Left ventricle myocardium superior (tissue), 1 donor: ENCODE measurements around the gene DNAH8. TPM values are rescaled to one million over a fixed set of nuclear protein-coding genes. Genes with fewer than 3 reads are reported as not detected.
"Not testable (repeated sequence)": the region's sequence is repeated elsewhere in the genome, so short reads cannot be mapped to it uniquely, and the experiment has no call there.

Experiments used
- ATAC-seq: fragments of 200-7000 bp; cut with Tn5 transposase; one replicate; pipeline ENCODE4 v1.9.1; 2020; ENCODE audit warnings: mild to moderate bottlenecking, moderate library complexity
- DNase-seq: peaks from one replicate; pipeline ENCODE4 v3.0.0-alpha.2; 2020
- intact Hi-C: fragments of 100-400 bp; cut with micrococcal nuclease; formaldehyde crosslinking; loops from one replicate; pipeline ENCODE4 v1.11.0; 2022
- total RNA-seq: library from RNA; stranded (reverse); fragmentation: NEBNext Ultra II Directional; extraction: Animal tissue kit (Norgen Biotek cat#: 25700); gene quantifications from one replicate; pipeline ENCODE4 v1.2.1, GENCODE V29; 2021
- donor health status: DM: no; HTN: yes; CAD: no; lungs with severe emphysema.

Gene DNAH8
- total RNA-seq, 1 donor from 2014 or later: not detected

DNA sequence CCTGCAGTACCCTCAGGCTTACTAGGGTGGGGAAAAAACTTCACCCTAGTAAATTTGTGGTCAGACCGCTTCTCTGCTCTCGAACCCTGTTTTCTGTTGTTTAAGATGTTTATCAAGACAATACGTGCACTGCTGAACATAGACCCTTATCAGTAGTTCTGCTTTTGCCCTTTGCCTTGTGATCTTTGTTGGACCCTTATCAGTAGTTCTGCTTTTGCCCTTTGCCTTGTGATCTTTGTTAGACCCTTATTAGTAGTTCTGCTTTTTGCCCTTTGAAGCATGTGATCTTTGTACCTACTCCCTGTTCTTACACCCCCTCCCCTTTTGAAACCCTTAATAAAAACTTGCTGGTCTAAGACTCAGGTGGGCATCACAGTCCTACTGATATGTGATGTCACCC lies 15.4 kb upstream of the DNAH8 start:
- ATAC-seq, intact Hi-C loops, DNase-seq: not testable (repeated sequence)

DNA sequence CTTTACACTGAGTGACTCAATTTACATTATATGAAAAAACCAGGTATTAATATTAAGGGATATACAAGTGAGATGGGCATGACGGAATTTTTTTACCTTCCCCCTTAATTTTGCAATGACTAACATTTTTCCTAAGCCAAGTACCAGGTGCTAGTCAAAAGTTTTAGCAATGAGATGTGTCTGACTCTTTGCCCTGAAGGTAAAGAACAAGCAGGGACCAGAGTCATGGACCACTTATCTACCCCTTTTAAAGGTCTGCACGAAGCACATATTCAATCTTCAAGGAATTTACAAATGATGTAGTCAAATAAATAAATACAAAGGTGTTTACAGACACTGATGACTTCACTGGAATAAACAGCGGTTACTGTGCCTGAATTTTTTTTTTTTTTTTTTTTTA lies 13.6 kb upstream of the DNAH8 start:
- intact Hi-C loops: no loop called here
- ATAC-seq: no peak
- no peak for DNase-seq

DNA sequence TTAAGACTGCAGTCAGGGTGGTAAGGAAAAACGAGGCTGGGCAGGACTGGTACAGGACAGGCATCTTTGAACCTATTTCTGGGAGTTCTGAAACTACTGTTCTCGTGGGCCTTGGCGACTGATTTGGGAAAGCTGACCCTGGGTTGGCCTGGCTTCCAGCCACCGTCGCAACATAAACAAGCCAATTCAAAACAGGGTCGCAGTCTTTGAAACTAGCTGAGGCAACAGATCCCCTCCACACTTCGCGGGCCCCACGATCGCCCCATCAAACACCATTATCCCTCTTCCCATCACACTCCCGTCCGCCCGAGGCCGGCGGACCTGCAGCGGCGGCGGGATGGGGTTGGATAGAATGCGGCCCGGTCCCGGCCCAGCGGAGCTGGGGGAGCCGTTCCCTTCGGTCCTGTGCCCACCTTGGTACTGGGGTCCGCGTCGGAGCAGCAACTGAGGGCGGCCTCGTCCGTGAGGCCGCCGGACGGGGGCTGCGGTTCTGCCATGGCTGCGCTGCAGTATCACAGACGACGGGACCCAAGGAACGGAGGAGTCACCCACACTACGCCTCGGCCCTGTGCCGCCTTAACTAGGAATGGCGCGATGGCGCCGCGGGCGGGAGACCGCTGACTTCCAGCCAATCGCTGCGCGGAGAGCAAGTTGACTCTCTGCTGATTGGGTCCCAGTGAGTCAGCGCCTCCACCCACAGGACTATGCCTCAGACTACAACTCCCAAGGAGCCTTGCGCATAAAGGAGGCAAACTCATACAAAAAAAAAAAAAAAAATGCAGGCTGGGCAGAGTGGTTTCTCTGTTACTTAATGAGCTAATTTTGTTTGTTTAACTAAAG lies 12.3 kb upstream of the DNAH8 start, which contains the start of gene GLO1:
GLO1 (minus strand) TSS at position 588 of the 840 bp plus-strand sequence; CDS start at position 497, 91 bp downstream.
- DNase-seq: peak; percentile 98
- intact Hi-C loops: no loop called here
- peak; percentile 100 for ATAC-seq

DNA sequence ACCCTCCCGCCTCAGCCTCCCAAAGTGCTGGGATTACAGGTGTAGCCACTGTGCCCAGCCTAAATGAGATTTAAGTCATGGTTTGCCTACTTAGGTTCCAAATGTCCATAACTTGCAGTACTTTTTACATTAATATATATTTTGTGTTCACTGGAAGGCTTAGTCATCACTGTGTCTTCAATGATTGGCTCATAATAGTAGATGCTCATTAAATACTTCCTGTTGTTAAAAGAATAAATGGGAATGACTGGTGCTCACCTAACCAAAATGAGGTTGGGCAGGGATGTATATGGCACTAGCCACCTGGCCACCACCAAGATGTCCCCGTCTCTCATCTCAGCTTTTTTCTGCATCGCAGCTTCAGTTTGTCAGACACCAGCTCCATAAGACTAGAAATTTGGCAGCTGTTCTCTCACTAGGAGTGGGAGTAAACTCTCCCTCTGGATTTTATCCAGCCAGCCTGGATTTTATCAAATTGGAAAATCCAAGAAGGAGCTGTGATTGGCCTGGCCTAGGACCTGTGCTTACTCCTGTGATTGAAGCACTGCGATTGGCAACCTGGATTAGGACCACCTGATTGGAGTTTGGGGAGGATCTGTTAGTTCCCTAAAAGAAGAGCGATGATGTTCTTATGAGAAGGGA lies 11.0 kb upstream of the DNAH8 start:
- intact Hi-C loops: no loop called here
- DNase-seq: no peak
- ATAC-seq: no peak

DNA sequence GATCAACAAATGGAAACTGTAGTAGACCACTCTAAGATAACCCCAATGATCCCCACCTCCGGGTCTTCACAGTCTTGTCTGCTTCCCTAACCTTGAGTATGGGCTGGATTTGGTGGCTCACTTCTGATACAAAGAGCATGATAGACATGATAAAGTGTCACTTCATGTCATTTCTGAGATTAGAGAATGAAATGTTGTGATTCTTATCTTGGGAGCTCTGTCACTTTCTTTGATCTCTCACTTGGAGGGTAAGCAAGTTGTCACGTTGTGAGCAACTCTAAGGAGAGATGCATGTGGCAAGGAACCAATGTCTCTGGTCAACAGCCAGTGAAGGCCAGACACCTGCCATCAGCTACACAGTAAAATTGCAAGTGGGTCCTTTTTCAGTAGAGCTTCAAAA lies 9.2 kb upstream of the DNAH8 start:
- ATAC-seq (no peak), DNase-seq (no peak)
- intact Hi-C loops: no loop called here

DNA sequence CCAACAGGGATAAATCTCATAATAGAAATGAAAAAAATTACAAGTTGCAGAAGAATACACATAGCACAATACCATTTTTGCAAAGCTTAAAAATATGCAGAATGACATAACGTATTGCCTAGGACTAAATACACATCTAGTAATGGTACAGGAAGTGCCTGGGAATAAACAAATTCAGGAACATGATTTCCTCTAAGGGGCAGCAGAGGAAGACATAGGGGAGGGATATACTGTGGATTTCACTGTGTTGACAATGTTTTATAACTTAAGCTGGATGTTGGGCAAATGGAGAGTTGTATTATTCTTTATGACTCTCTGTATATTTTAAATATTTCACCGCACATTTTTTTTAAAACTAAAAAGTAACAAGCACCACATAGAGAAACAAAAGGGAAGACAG lies 6.6 kb upstream of the DNAH8 start:
- no peak for ATAC-seq
- intact Hi-C loops: no loop called here
- no peak for DNase-seq

DNA sequence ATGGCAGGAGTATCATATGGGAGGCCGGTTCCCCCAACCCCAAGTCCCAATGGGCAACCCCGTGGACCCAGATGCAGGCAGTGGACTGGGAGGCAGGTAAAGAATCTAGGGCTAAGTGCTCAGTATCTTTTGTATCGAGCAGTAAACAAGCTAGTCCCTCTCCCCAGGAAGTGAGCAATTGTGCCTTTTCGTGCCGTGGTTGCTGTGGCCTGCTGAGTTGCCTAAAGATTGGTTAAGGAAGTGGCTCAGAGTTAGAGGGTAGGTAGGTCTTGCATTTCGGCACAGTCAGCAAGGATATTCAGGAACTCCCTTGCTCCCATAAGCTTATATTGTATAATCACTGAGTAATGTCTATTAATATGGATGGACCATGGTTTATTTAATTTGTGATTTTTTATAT lies 1.3 kb upstream of the DNAH8 start:
- intact Hi-C loops: no loop called here
- no peak for ATAC-seq
- DNase-seq: no peak

DNA sequence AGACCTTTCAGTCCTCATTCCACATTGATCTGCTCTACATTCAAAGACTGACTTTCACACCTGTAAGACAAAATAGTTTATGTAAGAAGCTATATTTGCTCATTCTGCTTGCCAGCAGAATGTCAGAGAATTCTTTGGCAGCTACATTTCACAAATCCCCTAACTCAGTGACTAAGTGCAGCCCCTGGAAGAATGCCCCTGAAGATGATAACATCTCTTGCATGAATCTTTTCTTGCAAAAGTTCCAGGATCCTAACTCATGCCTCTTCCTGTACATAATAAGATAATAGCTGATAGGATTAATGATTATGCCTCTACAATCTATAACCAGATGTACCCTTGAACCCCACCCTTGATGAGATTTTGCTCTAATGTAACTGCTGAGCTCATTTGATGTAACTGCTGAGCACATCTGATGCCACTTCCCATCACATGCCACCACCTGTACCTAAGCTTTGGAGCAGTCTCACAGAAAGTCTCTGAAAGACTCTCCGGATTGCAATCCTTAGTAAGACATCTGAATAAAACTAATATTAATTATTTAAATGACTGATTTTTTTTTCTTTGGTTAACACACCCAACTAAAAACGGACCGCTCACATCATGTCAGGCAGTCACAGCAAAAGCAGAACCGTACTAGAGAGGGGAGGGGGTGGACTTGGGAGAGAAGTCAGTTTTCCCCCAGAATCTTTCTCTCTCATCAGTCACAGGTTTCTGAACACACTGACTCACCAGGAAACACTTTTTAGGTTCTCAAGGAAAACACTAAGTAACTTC lies 684 bp upstream of the DNAH8 start:
- ATAC-seq: no peak
- DNase-seq: no peak
- intact Hi-C loops: no loop called here

DNA sequence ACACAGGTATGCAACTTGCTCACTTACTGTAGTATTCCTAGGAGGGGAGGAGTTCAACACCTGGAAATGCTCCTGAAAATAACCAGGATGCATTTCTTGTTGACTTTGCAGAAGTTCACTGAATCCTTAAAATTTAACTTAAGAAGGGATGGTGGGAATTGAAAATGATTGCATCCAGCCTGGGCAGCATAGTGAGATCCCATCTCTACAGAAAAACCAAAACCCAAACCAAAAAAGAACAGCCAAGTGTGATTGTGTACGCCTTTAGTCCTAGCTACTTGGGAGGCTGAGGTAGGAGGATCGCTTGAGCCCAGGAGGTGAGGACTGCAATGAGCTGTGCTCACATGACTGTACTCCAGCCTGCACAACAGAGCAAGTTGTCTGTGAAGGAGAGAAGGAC lies 1.7 kb downstream of the DNAH8 start:
- intact Hi-C loops: no loop called here
- no peak for ATAC-seq
- no peak for DNase-seq

DNA sequence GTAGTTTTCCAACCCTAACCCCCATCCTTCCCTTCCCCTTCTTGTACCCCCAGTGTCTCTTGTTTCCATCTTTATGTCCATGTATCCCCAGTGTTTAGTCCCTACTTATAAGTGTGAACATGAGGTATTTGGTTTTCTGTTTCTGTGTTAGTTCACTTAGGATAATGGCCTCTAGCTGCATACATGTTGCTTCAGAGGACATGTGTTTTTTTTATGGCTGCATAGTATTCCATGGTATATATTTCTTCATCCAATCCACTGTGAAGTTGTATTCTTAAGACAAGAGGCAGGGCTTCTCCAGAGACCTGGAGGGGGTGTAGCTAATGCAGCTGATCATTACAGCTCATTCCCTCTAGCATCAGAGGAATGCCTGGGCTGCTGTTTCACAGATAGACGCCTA lies 4.2 kb downstream of the DNAH8 start:
- DNase-seq: no peak
- no peak for ATAC-seq
- intact Hi-C loops: no loop called here

DNA sequence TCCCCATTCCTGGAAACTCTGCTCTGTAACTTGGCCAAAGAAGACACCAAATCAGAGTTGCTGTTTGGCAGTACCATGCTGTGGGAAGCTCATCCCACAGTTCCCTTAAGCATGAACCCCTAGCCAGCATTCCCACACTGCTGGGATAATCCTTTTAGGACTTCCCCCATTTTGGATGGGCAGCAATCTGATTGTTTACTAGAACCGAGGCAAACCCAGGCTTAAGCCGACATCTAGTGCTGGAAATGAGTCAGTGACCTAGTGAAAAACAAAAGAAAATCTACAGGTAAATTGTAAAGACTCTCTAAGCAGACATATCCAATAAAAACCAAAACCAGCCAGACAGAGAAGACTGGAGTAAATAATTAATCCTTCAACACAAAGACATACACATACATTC lies 5.2 kb downstream of the DNAH8 start:
- ATAC-seq (no peak), DNase-seq (no peak)
- intact Hi-C loops: no loop called here

DNA sequence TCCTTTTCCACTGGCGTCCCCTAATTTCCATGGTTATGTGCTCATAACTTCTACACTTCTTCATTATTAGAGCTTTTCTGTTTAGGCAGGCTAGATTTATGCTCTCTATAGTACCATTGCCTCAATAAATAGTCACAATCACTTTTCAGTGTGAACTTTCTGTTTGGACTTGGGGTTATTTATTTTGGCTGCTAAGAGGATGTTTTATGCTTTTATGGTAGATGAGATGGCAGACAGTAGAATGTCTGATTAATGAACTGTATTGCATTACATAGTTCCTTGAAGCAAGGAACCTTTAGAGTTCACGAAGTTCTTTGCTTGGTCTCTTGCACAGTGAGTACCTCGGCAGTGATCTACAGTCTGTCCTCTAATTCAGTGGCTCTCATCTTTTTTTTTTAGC lies 6.9 kb downstream of the DNAH8 start:
- no peak for DNase-seq
- intact Hi-C loops: no loop called here
- no peak for ATAC-seq

DNA sequence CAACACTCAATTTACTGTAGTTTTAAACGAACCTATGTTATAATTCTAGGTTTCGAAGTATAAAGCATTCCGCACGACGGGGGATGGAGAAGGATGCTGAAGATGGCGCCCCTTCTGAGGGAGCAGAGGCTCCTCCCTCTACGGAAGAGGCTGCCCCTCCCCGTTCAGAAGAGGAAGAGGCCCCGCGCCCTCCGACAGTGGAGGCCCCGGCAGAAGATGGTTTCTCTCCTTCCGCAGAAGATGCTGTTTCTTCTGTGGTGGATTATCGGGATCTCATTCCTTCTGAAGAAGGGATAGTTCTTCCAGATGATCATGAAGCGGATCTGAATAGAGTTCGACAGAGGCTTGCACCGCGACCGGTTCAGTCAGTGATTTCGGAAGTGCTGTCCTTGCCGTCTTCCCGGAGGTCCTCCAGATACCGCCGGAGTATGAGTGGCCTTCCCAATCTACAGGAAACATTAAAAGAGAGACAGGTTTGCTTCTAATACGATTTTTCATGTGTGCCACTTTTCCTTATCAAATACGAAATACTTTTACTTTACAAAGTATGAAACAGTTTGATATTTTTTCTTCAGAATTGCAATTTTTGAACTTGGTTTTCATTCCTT lies 7.7 kb downstream of the DNAH8 start:
- DNase-seq (no peak), ATAC-seq (no peak)
- intact Hi-C loops: no loop called here

DNA sequence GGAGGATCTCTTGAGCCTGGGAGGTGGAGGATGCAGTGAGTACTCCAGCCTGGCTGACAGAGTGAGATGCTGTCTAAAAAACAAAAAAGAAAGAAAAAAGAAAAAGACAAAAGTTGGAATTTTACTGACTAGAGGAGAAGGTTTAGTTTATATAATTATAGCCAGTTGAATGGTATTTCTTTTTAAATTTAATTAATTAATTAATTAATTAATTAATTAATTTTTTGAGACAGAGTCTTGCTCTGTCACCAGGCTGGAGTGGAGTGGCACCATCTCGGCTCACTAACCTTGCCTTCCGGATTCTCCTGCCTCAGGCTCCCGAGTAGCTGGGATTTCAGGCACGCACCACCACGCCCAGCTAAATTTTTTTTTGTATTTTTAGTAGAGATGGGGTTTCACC lies 8.7 kb downstream of the DNAH8 start:
- no peak for DNase-seq
- intact Hi-C loops: no loop called here
- no peak for ATAC-seq

DNA sequence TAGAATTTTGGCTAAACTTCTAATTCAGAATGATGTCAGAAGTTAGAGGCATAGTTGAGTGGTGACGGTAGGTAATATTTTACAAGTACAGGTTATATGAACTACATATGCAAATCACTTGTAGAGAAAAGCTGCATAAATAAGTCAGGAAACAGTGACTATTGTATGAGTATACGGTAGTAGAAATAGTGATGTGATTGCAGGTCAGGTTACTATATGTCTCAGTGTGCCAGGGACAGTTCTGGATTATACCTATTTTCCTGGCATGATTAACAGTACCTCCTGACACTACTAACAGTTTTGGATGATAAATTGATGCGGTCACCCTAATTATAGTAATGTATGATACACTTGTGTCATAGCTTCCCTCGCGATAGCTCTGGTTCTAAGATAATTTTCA lies 9.2 kb downstream of the DNAH8 start:
- ATAC-seq (no peak), DNase-seq (no peak)
- intact Hi-C loops: no loop called here

DNA sequence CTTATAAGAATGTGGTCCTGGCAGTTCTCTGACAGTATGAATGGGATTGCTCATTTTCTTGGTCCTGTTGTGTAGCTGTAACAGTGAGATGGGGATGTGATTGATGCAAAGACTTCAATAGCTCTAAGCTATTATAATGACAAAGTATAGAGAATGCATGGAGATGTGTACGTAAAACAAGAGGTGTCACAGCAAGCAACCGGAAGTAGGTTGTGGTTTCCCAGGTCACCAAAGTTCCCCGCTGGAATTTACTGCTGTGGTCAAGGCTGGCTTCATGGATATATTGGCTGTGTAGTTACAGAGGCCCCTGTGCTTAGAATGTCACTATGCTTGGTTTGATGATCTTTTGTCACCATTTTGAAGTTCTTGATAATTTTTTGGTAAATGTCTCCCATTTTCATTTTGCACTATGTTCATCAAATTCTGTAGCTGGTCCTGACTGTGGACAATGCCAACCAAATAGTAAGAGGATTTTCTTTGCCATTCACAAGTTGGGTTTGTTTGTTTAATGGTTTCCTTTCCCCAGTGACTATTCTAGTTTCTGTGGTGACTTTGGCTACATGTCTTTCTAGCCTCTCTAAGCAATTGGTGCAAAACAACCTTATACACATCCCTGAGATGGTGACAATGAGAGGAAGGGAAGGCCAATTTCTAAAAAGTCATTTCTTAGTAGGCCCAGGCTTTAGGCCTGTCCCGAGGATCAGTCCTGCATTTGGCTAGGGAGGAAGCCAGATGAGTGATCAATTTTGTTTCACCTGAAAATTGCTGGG lies 10.5 kb downstream of the DNAH8 start:
- DNase-seq (no peak), ATAC-seq (no peak)
- intact Hi-C loops: no loop called here

DNA sequence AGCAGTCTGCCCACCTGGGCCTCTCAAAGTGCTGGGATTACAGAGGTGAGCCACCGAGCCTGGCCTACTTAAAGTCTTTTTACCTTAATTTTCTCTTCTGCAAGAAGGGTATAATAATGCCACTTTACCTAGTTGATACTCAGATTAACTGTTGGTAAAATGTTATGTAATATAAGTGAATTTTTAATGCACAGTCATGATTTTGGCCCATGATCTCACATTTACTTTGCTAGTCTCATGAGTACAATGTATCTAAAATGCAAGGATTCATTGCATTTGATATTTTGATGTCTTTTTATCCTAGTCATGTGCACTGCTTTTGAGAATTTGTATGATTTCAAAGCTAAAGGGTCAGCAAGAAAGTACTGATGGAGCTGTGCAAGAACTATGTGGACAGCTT lies 13.1 kb downstream of the DNAH8 start:
- DNase-seq (no peak), ATAC-seq (no peak)
- intact Hi-C loops: no loop called here

DNA sequence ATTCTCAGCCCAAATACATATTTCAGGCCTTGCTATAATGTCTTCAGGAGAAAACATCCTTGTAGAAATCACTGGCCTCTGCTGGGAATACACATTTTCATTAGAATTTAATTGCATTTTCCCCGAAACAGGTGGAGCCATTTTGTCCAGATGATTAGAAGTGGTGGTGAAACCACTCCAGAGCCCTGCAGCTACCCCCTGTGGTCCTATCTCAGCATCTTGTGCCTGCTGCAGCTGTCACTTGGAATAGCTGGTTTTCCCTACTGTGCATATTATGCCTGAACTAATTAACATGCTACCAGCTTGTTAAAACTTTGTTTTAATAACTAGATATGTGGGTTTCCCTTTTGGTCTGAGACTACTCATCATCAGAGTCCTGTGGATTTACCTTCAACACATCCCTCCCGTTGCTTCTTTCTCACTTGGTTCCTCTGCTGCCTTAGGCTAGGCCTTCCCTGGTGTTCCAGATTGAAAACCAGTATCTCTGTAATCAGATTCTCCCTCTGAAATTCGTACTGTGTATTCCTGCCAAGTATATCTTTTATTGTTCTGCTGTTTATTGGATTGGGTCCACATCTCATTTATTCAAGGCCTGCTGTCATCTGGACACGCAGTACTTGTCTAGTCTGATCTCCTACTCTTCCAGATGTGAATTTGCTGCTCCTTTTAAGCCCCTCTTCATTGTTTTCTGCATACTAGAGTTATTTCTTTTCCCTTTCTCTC lies 15.2 kb downstream of the DNAH8 start:
- no peak for DNase-seq
- intact Hi-C loops: no loop called here
- no peak for ATAC-seq
